Measurements from ENCODE around the gene UXT.

Gene UXT

GRCh38 chrX:47649781-47650163, 9.2 kb downstream of the UXT start:
- no peak for DNase-seq (ENCODE audit: low read depth in 2 of 3, low spot score in 1 of 3)

GRCh38 chrX:47649271-47649670, 9.7 kb downstream of the UXT start:
- no peak for DNase-seq (ENCODE audit: low read depth in 2 of 3, low spot score in 1 of 3)

- no peak for DNase-seq (ENCODE audit: low read depth in 2 of 3, low spot score in 1 of 3)
These were observed 10.6 kb downstream of the UXT start for GRCh38 chrX:47648376-47648775.

GRCh38 chrX:47646636-47647035, 12.3 kb downstream of the UXT start:
- DNase-seq (ENCODE audit: low read depth in 2 of 3, low spot score in 1 of 3): no peak

GRCh38 chrX:47645530-47645929, 13.4 kb downstream of the UXT start:
- no peak for DNase-seq (ENCODE audit: low read depth in 2 of 3, low spot score in 1 of 3)

- no peak for DNase-seq (ENCODE audit: low read depth in 2 of 3, low spot score in 1 of 3)
These were observed 14.4 kb downstream of the UXT start for GRCh38 chrX:47644557-47645091.

GRCh38 chrX:47643926-47644325, 15.1 kb downstream of the UXT start:
- DNase-seq (ENCODE audit: low read depth in 2 of 3, low spot score in 1 of 3): no peak

GRCh38 chrX:47638816-47639215, 20.2 kb downstream of the UXT start:
- DNase-seq (ENCODE audit: low read depth in 2 of 3, low spot score in 1 of 3): no peak

GRCh38 chrX:47637546-47638195, 21.3 kb downstream of the UXT start:
- DNase-seq (ENCODE audit: low read depth in 2 of 3, low spot score in 1 of 3): no peak

- DNase-seq (ENCODE audit: low read depth in 2 of 3, low spot score in 1 of 3): no peak
These were observed 24.0 kb downstream of the UXT start for GRCh38 chrX:47634871-47635575.

- no peak for DNase-seq (ENCODE audit: low read depth in 2 of 3, low spot score in 1 of 3)
These were observed 25.0 kb downstream of the UXT start for GRCh38 chrX:47633689-47634590.

- DNase-seq (ENCODE audit: low read depth in 2 of 3, low spot score in 1 of 3): no peak
These were observed 26.3 kb downstream of the UXT start for GRCh38 chrX:47632666-47633065.

- no peak for DNase-seq (ENCODE audit: low read depth in 2 of 3, low spot score in 1 of 3)
These were observed 27.3 kb downstream of the UXT start for GRCh38 chrX:47631676-47632075.

- DNase-seq (ENCODE audit: low read depth in 2 of 3, low spot score in 1 of 3): no peak
These were observed 29.4 kb downstream of the UXT start, which contains the start of gene CFP for GRCh38 chrX:47629419-47630200. TSS of gene CFP (minus strand) at chrX:47629930. CDS start at chrX:47629844, 86 bp downstream.

- DNase-seq (ENCODE audit: low read depth in 2 of 3, low spot score in 1 of 3): no peak
These were observed 30.0 kb downstream of the UXT start for GRCh38 chrX:47628982-47629381.

GRCh38 chrX:47625365-47625764, 33.6 kb downstream of the UXT start:
- no peak for DNase-seq (ENCODE audit: low read depth in 2 of 3, low spot score in 1 of 3)

- peak in 1 of 3 donors; percentile 23 for DNase-seq (ENCODE audit: low read depth in 2 of 3, low spot score in 1 of 3)
These were observed 35.4 kb downstream of the UXT start for GRCh38 chrX:47623540-47624027.

GRCh38 chrX:47621851-47622250, 37.1 kb downstream of the UXT start:
- no peak for DNase-seq (ENCODE audit: low read depth in 2 of 3, low spot score in 1 of 3)

GRCh38 chrX:47620303-47620685, 38.7 kb downstream of the UXT start:
- no peak for DNase-seq (ENCODE audit: low read depth in 2 of 3, low spot score in 1 of 3)

- peak; percentile 57 to 70 (median 66) for DNase-seq (ENCODE audit: low read depth in 2 of 3, low spot score in 1 of 3)
These were observed 39.3 kb downstream of the UXT start, which contains the start of gene SYN1 for GRCh38 chrX:47619486-47620302. TSS of gene SYN1 (minus strand) at chrX:47619857. CDS start at chrX:47619728, 129 bp downstream.
